Measurements from ENCODE around the gene NDUFAF5.
"Not testable (repeated sequence)": the region's sequence is repeated elsewhere in the genome, so short reads cannot be mapped to it uniquely, and the experiment has no call there.

The NDUFAF5 gene
- long read RNA-seq, full-length matches to known transcripts: 14 of 60 reads
- long read RNA-seq, partial matches to known transcripts: 18 of 60 reads
- long read RNA-seq, other reads (novel, unspliced or antisense): 28 of 60 reads

- TF ChIP-seq POLR2AphosphoS5 (IDR thresholded peaks at IDR 0.05; ENCODE audit: low read depth) (no peak), GABPA (IDR thresholded peaks at IDR 0.05; ENCODE audit: low read depth) (no peak)
- peak within 1 kb of the TSS; percentile 80 for H3K4me3 ChIP-seq (replicated peaks; ENCODE audit: insufficient read depth, low read length)
- H3K27ac ChIP-seq (replicated peaks): peak within 1 kb of the TSS; percentile 83
- peak; percentile 94 to 97 for DNase-seq (ENCODE audit: low read depth in 1 of 2, low spot score in 1 of 2)
- H3K27me3 ChIP-seq (ENCODE audit: insufficient read depth, poor library complexity, severe bottlenecking): no peaks in the 10 kb centered on the region
These were observed at the start of gene NDUFAF5, which contains the start of gene ESF1 for GRCh38 chr20:13784893-13785715. NDUFAF5 (plus strand) TSS chr20:13785028; CDS start chr20:13785069, 41 bp downstream. ESF1 (minus strand) TSS chr20:13784919; CDS start chr20:13783140, 1,779 bp downstream.

- no peak for DNase-seq (ENCODE audit: low read depth in 1 of 2, low spot score in 1 of 2)
These were observed 49.0 kb upstream of the NDUFAF5 start for GRCh38 chr20:13735826-13736225.

GRCh38 chr20:13736436-13737191 lies 48.2 kb upstream of the NDUFAF5 start:
- Histone ChIP-seq H3K4me3 (replicated peaks; ENCODE audit: insufficient read depth, low read length) (no peak overlapping the region), H3K27ac (replicated peaks) (no peak overlapping the region), H3K27me3 (ENCODE audit: insufficient read depth, poor library complexity, severe bottlenecking) (no peaks in the 10 kb centered on the region)
- no peak for DNase-seq (ENCODE audit: low read depth in 1 of 2, low spot score in 1 of 2)
- TF ChIP-seq GABPA (IDR thresholded peaks at IDR 0.05; ENCODE audit: low read depth) (no peak), CTCF (IDR thresholded peaks at IDR 0.05; ENCODE audit: insufficient read depth, low read length) (no peak), POLR2AphosphoS5 (IDR thresholded peaks at IDR 0.05; ENCODE audit: low read depth) (no peak), SPI1 (IDR thresholded peaks at IDR 0.05; ENCODE audit: borderline replicate concordance, low read depth) (no peak), REST (IDR thresholded peaks at IDR 0.05; ENCODE audit: insufficient replicate concordance, low read depth) (no peak)

More at GRCh38 chr20:13735826-13736225, 49.0 kb upstream of the NDUFAF5 start:
- no peak overlapping the region for H3K4me3 ChIP-seq (replicated peaks; ENCODE audit: insufficient read depth, low read length)
- H3K27ac ChIP-seq (replicated peaks): no peak overlapping the region
- no peak for TF ChIP-seq CTCF (IDR thresholded peaks at IDR 0.05; ENCODE audit: insufficient read depth, low read length)
- no peak for TF ChIP-seq POLR2AphosphoS5 (IDR thresholded peaks at IDR 0.05; ENCODE audit: low read depth)
- TF ChIP-seq GABPA (IDR thresholded peaks at IDR 0.05; ENCODE audit: low read depth): no peak
- TF ChIP-seq SPI1 (IDR thresholded peaks at IDR 0.05; ENCODE audit: borderline replicate concordance, low read depth): no peak
- no peak for TF ChIP-seq REST (IDR thresholded peaks at IDR 0.05; ENCODE audit: insufficient replicate concordance, low read depth)
- H3K27me3 ChIP-seq (ENCODE audit: insufficient read depth, poor library complexity, severe bottlenecking): no peaks in the 10 kb centered on the region

- not testable (repeated sequence) for H3K4me3 ChIP-seq (replicated peaks; ENCODE audit: insufficient read depth, low read length); H3K27me3 ChIP-seq (ENCODE audit: insufficient read depth, poor library complexity, severe bottlenecking); H3K27ac ChIP-seq (replicated peaks); DNase-seq (ENCODE audit: low read depth in 1 of 2, low spot score in 1 of 2)
These were observed 46.6 kb upstream of the NDUFAF5 start for GRCh38 chr20:13738187-13738586.

All from HL-60 (cell line).